Measurements from ENCODE around the gene BBX.

The BBX gene

GRCh38 chr3:107853821-107854220 is 331.1 kb downstream of the BBX start:
- DNase-seq: no peak

GRCh38 chr3:107854733-107855132 is 332.0 kb downstream of the BBX start:
- DNase-seq: no peak

- no peak for DNase-seq
Observed at GRCh38 chr3:107855710-107856109, 332.9 kb downstream of the BBX start.

GRCh38 chr3:107857854-107858253 is 335.1 kb downstream of the BBX start:
- no peak for DNase-seq

GRCh38 chr3:107858876-107859275 is 336.1 kb downstream of the BBX start:
- DNase-seq: no peak

All from CD4-positive, alpha-beta T cell treated with Interleukin-17A for 4 hours (primary cell).